Measurements from ENCODE around the gene E2F2. TPM values are rescaled to one million over a fixed set of nuclear protein-coding genes. Genes with fewer than 3 reads are reported as not detected.

E2F2 gene
- total RNA-seq, 1 experiment from 2014 or later: 16.3 TPM

DNA sequence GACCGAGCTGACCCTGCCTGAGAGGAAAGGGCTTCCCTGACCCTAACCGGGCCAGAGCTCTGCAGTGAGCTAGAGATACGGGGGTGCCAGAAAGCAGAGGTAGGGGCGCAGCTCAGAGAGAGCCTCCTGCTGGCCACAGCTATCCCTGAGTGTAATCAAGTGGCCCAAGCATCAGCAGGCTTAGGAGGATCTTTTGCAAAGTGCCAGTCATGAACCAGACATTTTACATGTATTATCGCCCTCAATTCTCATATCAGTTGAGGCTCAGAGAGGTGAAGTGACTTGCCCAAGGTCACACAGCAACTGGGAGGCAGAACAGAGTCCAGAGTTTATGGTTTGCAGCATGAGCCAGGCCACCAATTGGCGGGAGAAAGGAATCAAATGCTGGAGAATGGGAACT lies 35.3 kb upstream of the E2F2 start:
- peaks cover 33 to 51% of the 10 kb centered on the region in 2 experiments for H3K4me1 ChIP-seq (ENCODE audit: control insufficient read depth in 1 of 2, insufficient read depth in 2 of 2, low read length in 2 of 2)
- BruUV-seq (replicated peaks): no TSS peak

DNA sequence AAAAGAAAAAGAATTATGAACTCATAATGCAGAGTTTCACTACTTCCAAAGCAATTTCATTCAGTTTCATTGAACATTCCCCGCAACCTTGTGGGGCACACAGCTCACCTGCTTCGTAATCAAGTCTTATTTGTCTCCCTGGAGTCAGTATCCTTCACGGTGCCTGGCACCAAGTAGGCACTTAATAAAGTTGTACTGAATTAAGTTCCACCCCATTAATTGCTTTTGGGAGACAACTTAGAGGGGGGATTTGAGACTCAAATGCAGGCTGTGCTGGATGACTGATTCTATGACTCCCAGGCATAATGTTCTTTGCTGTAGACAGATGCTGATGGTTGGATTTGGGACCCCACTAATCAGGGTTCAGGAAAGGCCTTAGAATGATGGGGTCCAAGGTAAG lies 34.7 kb upstream of the E2F2 start:
- CTCF ChIA-PET: no interaction called here
- ATAC-seq (no peak), DNase-seq (ENCODE audit: low read depth, low spot score) (no peak)
- peaks cover 38 to 56% of the 10 kb centered on the region in 2 experiments for H3K4me1 ChIP-seq (ENCODE audit: control insufficient read depth in 1 of 2, insufficient read depth in 2 of 2, low read length in 2 of 2)
- H3K27me3 ChIP-seq (ENCODE audit: insufficient read depth, low read length): no peaks in the 10 kb centered on the region
- no peak overlapping the region for H3K9ac ChIP-seq (ENCODE audit: low read length)
- POLR2A ChIA-PET: no interaction called here
- RAD21 ChIA-PET (ENCODE audit: low non-redundant PET in 1 of 2, low total read pairs in 2 of 2, uncharacterized antibody in 2 of 2, unreplicated experiment in 2 of 2): no interaction called here
- H4K20me1 ChIP-seq (ENCODE audit: insufficient read depth): no peaks in the 10 kb centered on the region
- intact Hi-C loops (cut with micrococcal nuclease): no loop called here
- no peak overlapping the region for H2AFZ ChIP-seq (ENCODE audit: low read depth, low read length, poor library complexity, severe bottlenecking)
- H3K4me2 ChIP-seq (ENCODE audit: low read length): no peak overlapping the region
- H3K27ac ChIP-seq (ENCODE audit: low read depth, low read length): no peak overlapping the region
- BruUV-seq (replicated peaks): no TSS peak
- no peak overlapping the region for H3K4me3 ChIP-seq (replicated peaks in 1 of 2; ENCODE audit: low read depth in 1 of 2, low read length in 2 of 2)
- H3K9me3 ChIP-seq (ENCODE audit: control insufficient read depth in 1 of 2, insufficient read depth in 1 of 2, low read depth in 1 of 2, low read length in 2 of 2): no peaks in the 10 kb centered on the region
- no peaks in the 10 kb centered on the region for H3K36me3 ChIP-seq (ENCODE audit: control insufficient read depth in 1 of 2, insufficient read depth in 2 of 2, low read length in 2 of 2)
- no peaks in the 10 kb centered on the region for H3K9me2 ChIP-seq (ENCODE audit: insufficient read depth)
- H3K79me2 ChIP-seq (ENCODE audit: insufficient read depth, low read length): no peaks in the 10 kb centered on the region
- TF ChIP-seq, protein P1, sequence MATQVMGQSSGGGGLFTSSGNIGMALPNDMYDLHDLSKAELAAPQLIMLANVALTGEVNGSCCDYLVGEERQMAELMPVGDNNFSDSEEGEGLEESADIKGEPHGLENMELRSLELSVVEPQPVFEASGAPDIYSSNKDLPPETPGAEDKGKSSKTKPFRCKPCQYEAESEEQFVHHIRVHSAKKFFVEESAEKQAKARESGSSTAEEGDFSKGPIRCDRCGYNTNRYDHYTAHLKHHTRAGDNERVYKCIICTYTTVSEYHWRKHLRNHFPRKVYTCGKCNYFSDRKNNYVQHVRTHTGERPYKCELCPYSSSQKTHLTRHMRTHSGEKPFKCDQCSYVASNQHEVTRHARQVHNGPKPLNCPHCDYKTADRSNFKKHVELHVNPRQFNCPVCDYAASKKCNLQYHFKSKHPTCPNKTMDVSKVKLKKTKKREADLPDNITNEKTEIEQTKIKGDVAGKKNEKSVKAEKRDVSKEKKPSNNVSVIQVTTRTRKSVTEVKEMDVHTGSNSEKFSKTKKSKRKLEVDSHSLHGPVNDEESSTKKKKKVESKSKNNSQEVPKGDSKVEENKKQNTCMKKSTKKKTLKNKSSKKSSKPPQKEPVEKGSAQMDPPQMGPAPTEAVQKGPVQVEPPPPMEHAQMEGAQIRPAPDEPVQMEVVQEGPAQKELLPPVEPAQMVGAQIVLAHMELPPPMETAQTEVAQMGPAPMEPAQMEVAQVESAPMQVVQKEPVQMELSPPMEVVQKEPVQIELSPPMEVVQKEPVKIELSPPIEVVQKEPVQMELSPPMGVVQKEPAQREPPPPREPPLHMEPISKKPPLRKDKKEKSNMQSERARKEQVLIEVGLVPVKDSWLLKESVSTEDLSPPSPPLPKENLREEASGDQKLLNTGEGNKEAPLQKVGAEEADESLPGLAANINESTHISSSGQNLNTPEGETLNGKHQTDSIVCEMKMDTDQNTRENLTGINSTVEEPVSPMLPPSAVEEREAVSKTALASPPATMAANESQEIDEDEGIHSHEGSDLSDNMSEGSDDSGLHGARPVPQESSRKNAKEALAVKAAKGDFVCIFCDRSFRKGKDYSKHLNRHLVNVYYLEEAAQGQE (IDR thresholded peaks at IDR 0.05; ENCODE audit: low read depth): no peak
- no peak for TF ChIP-seq EZH2phosphoT487 (IDR thresholded peaks at IDR 0.05; ENCODE audit: borderline replicate concordance)
- no peak for TF ChIP-seq POLR2A (IDR thresholded peaks at IDR 0.05; ENCODE audit: borderline replicate concordance, extremely low read depth, insufficient read depth, insufficient read length)
- TF ChIP-seq, protein P2, sequence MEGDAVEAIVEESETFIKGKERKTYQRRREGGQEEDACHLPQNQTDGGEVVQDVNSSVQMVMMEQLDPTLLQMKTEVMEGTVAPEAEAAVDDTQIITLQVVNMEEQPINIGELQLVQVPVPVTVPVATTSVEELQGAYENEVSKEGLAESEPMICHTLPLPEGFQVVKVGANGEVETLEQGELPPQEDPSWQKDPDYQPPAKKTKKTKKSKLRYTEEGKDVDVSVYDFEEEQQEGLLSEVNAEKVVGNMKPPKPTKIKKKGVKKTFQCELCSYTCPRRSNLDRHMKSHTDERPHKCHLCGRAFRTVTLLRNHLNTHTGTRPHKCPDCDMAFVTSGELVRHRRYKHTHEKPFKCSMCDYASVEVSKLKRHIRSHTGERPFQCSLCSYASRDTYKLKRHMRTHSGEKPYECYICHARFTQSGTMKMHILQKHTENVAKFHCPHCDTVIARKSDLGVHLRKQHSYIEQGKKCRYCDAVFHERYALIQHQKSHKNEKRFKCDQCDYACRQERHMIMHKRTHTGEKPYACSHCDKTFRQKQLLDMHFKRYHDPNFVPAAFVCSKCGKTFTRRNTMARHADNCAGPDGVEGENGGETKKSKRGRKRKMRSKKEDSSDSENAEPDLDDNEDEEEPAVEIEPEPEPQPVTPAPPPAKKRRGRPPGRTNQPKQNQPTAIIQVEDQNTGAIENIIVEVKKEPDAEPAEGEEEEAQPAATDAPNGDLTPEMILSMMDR (IDR thresholded peaks at IDR 0.05 in 2 of 3, conservative IDR thresholded peaks at IDR 0.05 in 1 of 3; ENCODE audit: borderline replicate concordance in 1 of 3, insufficient read depth in 1 of 3, low read depth in 2 of 3, low read length in 2 of 3): no peak
- TF ChIP-seq EGR1 (IDR thresholded peaks at IDR 0.05; ENCODE audit: low read depth): no peak
- TF ChIP-seq, protein P3, sequence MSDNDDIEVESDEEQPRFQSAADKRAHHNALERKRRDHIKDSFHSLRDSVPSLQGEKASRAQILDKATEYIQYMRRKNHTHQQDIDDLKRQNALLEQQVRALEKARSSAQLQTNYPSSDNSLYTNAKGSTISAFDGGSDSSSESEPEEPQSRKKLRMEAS (IDR thresholded peaks at IDR 0.05): no peak
- TF ChIP-seq FOSL1 (IDR thresholded peaks at IDR 0.05; ENCODE audit: low read depth): no peak
- TF ChIP-seq ZNF274 (IDR thresholded peaks at IDR 0.05; ENCODE audit: low read depth, low read length): no peak
- TF ChIP-seq SIN3A (IDR thresholded peaks at IDR 0.05; ENCODE audit: low read depth): no peak
- no peak for TF ChIP-seq ZFX (IDR thresholded peaks at IDR 0.05)

More for the DNA sequence above, 35.3 kb upstream of the E2F2 start:
- ATAC-seq: no peak
- H3K4me3 ChIP-seq (replicated peaks in 1 of 2; ENCODE audit: low read depth in 1 of 2, low read length in 2 of 2): no peak overlapping the region
- H3K9me3 ChIP-seq (ENCODE audit: control insufficient read depth in 1 of 2, insufficient read depth in 1 of 2, low read depth in 1 of 2, low read length in 2 of 2): no peaks in the 10 kb centered on the region
- ChIA-PET RAD21 (ENCODE audit: low non-redundant PET in 1 of 2, low total read pairs in 2 of 2, uncharacterized antibody in 2 of 2, unreplicated experiment in 2 of 2) (no interaction called here), CTCF (no interaction called here), POLR2A (interaction anchor here (1.2 kb wide), 1 partner anchor 125 kb away, joined by 3 read pairs; no protein-coding TSS in a partner anchor)
- H3K9ac ChIP-seq (ENCODE audit: low read length): no peak overlapping the region
- H3K27me3 ChIP-seq (ENCODE audit: insufficient read depth, low read length): no peaks in the 10 kb centered on the region
- intact Hi-C loops (cut with micrococcal nuclease): no loop called here
- no peak overlapping the region for H2AFZ ChIP-seq (ENCODE audit: low read depth, low read length, poor library complexity, severe bottlenecking)
- DNase-seq (ENCODE audit: low read depth, low spot score): no peak
- no peaks in the 10 kb centered on the region for H3K36me3 ChIP-seq (ENCODE audit: control insufficient read depth in 1 of 2, insufficient read depth in 2 of 2, low read length in 2 of 2)
- no peak overlapping the region for H3K27ac ChIP-seq (ENCODE audit: low read depth, low read length)
- no peaks in the 10 kb centered on the region for H3K79me2 ChIP-seq (ENCODE audit: insufficient read depth, low read length)
- H4K20me1 ChIP-seq (ENCODE audit: insufficient read depth): no peaks in the 10 kb centered on the region
- no peaks in the 10 kb centered on the region for H3K9me2 ChIP-seq (ENCODE audit: insufficient read depth)
- TF ChIP-seq ZFX (IDR thresholded peaks at IDR 0.05): no peak
- TF ChIP-seq, protein P2 (IDR thresholded peaks at IDR 0.05 in 2 of 3, conservative IDR thresholded peaks at IDR 0.05 in 1 of 3; ENCODE audit: borderline replicate concordance in 1 of 3, insufficient read depth in 1 of 3, low read depth in 2 of 3, low read length in 2 of 3): peak in 2 of 3 experiments; percentile 47; a peak in 4 of 6 replicates
- no peak overlapping the region for H3K4me2 ChIP-seq (ENCODE audit: low read length)

All from HCT116 (cell line).